HG03095 (cell line): ENCODE data around the gene RCAN1.
"Not testable (repeated sequence)": the region's sequence is repeated elsewhere in the genome, so short reads cannot be mapped to it uniquely, and the experiment has no call there.

Experiments used
- ATAC-seq: cut with Tn5 transposase; IDR thresholded peaks from one replicate; pipeline ENCODE4 v1.9.1; 2021; ENCODE audit warnings: moderate library complexity; ENCODE audit not compliant: unreplicated experiment

Gene RCAN1

DNA sequence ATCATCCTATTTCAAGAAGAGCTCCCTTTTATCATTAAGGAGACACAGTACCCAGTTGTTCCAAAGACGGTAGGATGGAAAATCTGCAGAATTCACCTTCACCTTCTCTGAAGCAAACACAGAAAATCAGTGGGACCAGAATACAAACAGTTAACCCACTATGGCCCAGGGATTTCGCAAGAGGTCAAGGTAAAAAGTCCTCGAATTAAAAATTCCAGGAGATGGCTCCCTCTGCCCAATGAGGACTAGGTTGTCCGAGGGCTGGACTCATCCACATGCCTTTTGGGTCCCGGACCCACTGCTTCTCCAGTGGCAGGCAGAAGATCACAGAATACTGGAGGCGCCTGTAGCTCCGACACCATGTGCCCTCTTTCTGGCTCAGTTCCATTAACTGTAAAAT lies 42.9 kb downstream of the RCAN1 start:
- no peak for ATAC-seq

DNA sequence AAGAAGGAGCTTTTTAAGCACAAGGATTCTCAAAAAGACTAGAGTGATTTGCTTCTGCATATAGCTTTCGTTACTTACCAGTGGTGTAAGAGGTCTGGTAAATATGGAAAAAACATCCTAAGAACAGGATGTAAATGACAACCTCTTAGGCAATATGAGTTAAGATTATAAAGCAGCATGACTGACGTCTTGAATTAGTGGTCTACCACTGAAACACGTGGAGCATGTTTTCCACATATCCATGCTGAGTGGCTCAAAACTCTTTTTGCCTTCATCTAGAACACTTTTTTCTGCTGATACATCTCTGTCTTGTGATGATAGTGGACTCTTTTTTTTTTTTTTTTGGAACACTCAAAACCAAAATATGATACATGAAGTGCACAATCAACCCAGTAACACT lies 44.6 kb downstream of the RCAN1 start:
- no peak for ATAC-seq

- ATAC-seq = no peak
Observed at GRCh38 chr21:34569381-34569979, 45.4 kb downstream of the RCAN1 start.

DNA sequence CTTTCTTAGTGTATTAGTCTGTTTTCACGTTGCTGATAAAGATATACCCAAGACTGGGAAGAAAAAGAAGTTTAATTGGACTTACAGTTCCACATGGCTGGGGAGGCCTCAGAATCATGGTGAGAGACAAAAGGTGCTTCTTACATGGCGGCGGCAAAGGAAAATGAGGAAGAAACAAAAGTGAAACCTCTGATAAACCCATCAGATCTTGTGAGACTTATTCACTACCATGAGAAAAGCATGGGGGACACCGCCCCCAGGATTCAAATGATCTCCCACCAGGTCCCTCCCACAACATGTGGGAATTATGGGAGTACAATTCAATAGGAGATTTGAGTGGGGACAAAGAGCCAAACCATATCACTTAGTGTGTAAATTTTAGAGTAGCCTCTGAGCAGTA lies 46.1 kb downstream of the RCAN1 start:
- ATAC-seq = not testable (repeated sequence)

DNA sequence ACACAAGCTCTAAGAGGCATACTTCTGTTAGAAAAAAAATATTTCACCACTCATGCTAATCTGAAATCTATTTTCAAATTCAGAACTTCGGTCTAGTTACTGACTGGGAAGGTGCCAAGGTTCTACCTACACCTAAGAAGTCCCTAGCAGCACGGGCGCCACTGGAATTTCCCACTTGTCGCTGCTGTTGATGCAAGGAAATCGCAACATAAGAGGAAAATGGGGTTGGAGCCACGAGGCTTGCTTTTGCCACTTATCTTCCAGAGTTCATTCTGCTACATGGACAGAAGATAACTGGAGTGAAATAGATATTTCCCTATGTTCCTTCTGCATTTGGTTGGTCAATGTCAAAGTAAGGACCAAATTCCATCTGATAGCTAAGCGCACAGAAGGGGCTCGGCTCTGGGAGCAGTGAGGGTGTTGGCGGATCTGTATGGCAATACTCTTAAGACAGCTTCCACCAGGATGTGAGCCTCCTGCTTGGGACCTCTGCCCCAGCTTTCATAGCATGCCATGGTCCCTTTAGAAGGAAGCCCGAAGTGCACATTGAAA lies 47.2 kb downstream of the RCAN1 start:
- ATAC-seq = no peak

DNA sequence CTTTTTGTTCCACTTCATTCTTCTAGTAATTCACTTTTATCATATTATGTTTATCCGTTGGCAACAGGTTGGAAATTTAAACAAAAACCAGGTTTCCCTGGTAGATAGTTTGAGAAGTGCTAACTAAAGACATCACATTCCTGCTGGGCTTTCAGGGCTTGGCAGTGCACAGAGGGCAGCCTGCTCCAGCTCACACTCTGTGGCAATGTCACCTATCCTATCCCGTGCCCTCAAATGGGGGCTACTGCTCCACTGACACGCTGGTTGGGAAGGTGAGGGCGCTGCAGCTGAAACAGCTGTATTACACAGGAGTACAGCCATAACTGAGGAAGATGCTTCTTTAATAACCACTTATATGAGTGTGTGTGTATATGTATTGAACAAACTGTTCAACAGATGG lies 49.7 kb downstream of the RCAN1 start:
- no peak for ATAC-seq

- ATAC-seq = not testable (repeated sequence)
Observed at GRCh38 chr21:34563370-34563769, 51.5 kb downstream of the RCAN1 start.

GRCh38 chr21:34561806-34562205 lies 53.1 kb downstream of the RCAN1 start:
- no peak for ATAC-seq

DNA sequence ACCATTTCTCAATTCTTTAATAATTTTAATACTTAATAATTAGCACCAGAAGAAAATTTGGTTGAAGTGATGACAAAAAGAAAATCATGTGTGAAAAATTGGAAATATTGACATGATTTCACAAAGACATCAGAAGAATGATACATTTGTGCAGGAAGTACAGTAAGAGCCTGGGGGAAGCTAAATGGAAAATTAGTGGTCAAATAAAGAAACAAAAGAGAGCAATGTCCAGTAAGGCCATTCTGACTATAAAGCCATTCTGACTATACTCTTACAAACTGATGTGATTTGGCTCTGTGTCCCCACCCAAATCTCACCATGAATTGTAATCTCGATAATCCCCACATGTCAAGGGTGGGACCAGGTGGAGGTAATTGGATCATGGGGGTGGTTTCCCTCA lies 54.3 kb downstream of the RCAN1 start:
- ATAC-seq = no peak

GRCh38 chr21:34560021-34560420 lies 54.9 kb downstream of the RCAN1 start:
- ATAC-seq = no peak

- ATAC-seq = no peak
Observed at GRCh38 chr21:34559089-34559631, 55.8 kb downstream of the RCAN1 start.

GRCh38 chr21:34558166-34558565 lies 56.7 kb downstream of the RCAN1 start:
- ATAC-seq = no peak

- no peak for ATAC-seq
Observed at GRCh38 chr21:34557261-34557660, 57.7 kb downstream of the RCAN1 start.

GRCh38 chr21:34554670-34555069 lies 60.2 kb downstream of the RCAN1 start:
- ATAC-seq = not testable (repeated sequence)

GRCh38 chr21:34554227-34554626 lies 60.7 kb downstream of the RCAN1 start:
- ATAC-seq = no peak

DNA sequence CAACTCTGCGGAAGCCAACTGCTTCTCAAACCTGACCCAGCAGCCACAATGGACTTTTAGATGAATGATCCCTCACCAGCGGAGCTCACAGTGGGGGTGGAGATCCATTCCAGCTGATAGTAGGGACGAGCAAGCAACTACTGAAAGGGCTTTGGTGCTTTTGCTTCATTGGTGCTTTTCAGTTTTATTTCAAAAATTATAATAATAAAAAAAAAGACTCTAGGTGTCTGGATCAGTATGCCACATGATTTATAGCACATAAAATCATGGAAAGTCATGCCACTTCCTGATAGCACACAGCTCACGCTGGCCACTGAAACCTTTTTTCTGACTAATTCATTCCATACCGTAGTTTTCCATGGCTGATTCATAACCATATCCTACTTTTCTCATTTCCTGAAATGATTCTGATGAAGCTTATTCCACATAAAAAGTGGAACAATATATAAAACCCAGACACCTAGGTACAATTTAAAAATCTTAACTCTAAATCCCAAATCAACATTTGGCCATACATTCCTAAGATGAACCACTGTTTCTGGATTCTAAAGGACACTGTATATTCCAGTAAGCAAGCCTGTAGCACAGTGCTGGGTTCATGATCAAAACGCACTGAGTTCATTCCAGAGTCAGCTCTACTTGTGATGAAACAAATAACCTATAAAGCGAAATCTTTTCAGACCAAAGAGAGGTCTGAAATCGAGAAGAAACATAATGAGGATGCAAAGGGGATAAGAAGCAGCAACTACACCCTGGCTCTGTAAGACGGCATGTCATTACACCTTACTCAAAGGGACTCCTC lies 61.6 kb downstream of the RCAN1 start:
- no peak for ATAC-seq

DNA sequence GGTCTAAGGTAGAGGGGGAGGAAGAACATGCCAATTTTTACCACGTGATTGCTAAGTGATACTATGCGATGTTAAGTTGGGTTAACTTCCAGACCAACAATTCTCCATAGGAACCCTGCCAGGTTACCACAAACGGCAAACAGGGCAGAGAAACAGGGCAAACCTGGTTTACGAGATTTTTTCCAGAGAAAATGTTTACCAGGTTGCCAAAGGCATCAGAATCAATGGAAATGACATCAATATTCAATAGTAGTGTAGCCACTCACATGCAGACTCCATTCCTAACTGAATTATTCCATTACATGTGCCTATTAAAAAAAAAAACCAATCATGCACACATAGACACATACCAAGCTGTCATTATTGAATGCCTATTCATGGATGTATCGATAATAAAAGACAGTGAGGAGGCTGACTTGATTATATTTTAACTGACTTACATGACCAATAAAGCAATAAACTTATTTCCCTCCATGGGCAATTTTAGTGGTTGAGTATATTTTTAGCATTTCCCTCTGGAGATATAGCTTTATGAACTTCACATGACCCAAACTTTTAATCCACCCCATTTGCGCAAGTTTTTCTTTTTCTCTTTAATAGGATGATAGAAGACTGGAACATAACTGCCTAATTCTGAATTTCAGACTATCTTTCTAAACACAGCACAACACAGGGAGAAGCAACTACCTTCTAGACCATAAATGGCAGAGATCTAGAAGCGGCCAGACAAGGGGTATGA lies 62.4 kb downstream of the RCAN1 start:
- no peak for ATAC-seq

DNA sequence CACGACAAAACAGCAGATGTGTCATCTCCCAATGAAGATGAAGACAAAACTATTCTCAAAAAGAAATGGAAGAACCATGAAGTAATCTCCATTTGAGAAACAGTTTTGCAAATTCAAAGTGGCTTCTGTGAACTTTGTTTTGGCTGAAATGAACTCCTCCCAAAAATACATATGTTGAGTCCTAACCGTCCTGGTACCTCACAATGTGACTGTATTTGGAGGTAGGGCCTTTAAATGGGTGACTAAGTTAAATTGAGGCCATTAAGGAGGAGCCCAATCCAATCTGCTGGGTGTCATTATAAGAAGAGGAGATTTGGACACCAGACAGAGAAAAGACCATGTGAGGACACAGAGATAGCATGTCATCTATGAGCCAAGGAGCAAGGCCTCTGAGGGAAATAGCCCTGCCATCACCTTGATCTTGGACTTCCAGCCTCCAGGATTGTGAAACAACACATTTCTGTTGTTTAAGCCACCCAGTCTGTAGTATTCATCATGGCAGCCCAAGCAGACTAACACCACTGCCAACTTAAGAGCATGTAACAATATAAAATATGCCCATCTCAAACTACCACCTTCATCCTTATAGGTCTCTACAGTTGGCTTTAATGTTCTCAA lies 64.6 kb downstream of the RCAN1 start:
- ATAC-seq = no peak

DNA sequence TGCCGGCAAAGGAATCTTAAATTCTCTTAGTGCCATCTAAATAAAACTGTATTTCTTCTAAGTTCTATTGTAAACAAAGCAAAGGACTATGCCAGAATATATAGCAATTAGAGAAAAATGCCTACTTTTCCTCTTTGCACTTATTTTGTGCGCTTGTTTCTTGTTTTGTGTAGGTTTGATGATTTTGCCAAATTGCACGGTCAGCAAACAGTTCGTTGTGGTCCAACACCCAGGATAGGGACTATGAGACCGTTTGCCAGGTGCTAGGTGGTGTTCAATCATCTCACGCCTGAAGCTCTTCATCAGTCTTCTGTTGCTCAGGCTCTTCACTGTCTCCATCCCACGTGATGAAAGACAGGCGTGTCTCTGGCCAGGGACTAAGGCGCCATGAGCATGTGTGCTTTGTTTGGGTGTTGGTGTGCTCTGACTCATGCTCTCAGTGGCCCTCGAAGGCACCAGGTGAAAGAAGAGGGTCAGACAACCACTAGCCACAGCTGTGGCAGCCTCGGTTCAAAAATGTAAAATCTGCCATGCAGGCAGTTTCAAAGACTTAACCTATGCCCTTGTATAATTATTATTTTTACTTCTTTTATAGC lies 66.0 kb downstream of the RCAN1 start:
- no peak for ATAC-seq

GRCh38 chr21:34546542-34546941 lies 68.4 kb downstream of the RCAN1 start:
- ATAC-seq = no peak
